ENCODE results near the gene CLIP1.
"Not testable (repeated sequence)": the region's sequence is repeated elsewhere in the genome, so short reads cannot be mapped to it uniquely, and the experiment has no call there.

CLIP1 gene

GRCh38 chr12:122429043-122429442, 6.6 kb upstream of the CLIP1 start:
- not testable (repeated sequence) for DNase-seq

- no peak for DNase-seq
Observed at GRCh38 chr12:122427403-122427802, 4.9 kb upstream of the CLIP1 start.

GRCh38 chr12:122423258-122424165, 1.0 kb upstream of the CLIP1 start:
- no peak for DNase-seq

GRCh38 chr12:122422730-122423257, 325 bp upstream of the CLIP1 start:
- peak; percentile 7 for DNase-seq

- DNase-seq = no peak
Observed at GRCh38 chr12:122421187-122421820, 1.2 kb downstream of the CLIP1 start.

GRCh38 chr12:122420471-122421162, 1.9 kb downstream of the CLIP1 start:
- no peak for DNase-seq

- not testable (repeated sequence) for DNase-seq
Observed at GRCh38 chr12:122419094-122419493, 3.4 kb downstream of the CLIP1 start.

- not testable (repeated sequence) for DNase-seq
Observed at GRCh38 chr12:122415665-122416064, 6.8 kb downstream of the CLIP1 start.

GRCh38 chr12:122413516-122414404, 8.7 kb downstream of the CLIP1 start:
- DNase-seq = no peak

GRCh38 chr12:122412851-122413433, 9.5 kb downstream of the CLIP1 start:
- no peak for DNase-seq

- no peak for DNase-seq
Observed at GRCh38 chr12:122411537-122411936, 10.9 kb downstream of the CLIP1 start.

- DNase-seq = no peak
Observed at GRCh38 chr12:122407208-122407607, 15.3 kb downstream of the CLIP1 start.

GRCh38 chr12:122406701-122407164, 15.7 kb downstream of the CLIP1 start:
- DNase-seq = no peak

- DNase-seq = no peak
Observed at GRCh38 chr12:122403831-122404230, 18.6 kb downstream of the CLIP1 start.

- DNase-seq = no peak
Observed at GRCh38 chr12:122403115-122403770, 19.2 kb downstream of the CLIP1 start.

GRCh38 chr12:122402264-122402663, 20.2 kb downstream of the CLIP1 start:
- DNase-seq = no peak

- peak; percentile 35 for DNase-seq
Observed at GRCh38 chr12:122399592-122400373, 22.7 kb downstream of the CLIP1 start.

GRCh38 chr12:122399254-122399591, 23.2 kb downstream of the CLIP1 start:
- DNase-seq = no peak

- not testable (repeated sequence) for DNase-seq
Observed at GRCh38 chr12:122397981-122398380, 24.5 kb downstream of the CLIP1 start.

GRCh38 chr12:122395319-122395718, 27.1 kb downstream of the CLIP1 start:
- no peak for DNase-seq

All from effector CD4-positive, alpha-beta T cell (primary cell).